RPMI7951 (cell line): Measurements from ENCODE around the gene ARHGAP6. TPM values are rescaled to one million over a fixed set of nuclear protein-coding genes. Genes with fewer than 3 reads are reported as not detected.
"Not testable (repeated sequence)": the region's sequence is repeated elsewhere in the genome, so short reads cannot be mapped to it uniquely, and the experiment has no call there.

Source experiments
- DNase-seq: peaks from one replicate; pipeline ENCODE4 v3.0.0-alpha.2; 2012; ENCODE audit warnings: low read depth
- total RNA-seq: library from RNA; depleted of rRNA; stranded (reverse); fragments of >200 nt; shearing (Covaris generic); gene quantifications from 2 replicates; pipeline ENCODE4 v1.2.3, GENCODE V29; 2014

ARHGAP6 gene
- total RNA-seq, 1 experiment from 2014 or later, result not detected

DNA sequence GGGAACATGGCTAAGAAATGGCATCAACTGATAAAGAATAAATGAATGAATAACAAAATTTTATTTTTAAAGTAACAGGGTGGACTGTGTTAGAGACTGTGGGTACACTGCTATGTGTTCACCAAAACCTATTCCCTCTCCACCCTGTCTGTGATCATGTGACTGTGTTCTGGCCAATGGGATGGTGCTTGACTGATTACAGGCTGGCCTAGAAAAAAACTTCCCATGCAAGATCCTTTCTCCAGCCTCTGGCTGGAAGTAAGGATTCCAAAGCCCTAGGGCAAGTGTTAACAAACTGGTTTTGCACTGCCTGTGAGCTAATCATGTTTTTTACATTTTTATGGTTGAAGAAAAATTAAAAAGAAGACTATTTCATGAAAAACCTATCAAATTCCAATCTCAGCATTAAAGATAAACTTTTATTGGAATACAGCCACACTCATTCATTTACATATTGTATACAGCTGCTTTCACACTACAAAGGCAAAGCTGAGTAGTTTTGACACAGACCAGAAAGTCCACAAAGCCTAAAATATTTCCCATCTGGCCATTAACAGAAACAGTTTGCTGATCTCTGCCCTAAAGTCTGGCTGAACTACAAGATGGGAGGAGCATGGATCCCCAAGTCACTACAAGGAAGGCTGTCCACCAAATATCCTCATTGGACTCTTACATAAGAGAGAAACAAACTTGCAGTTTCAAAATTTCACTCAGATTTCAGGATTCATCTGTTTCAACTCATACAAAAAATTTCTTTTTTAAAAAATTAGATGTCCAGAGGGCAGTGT lies 133.2 kb downstream of the ARHGAP6 start:
- peak; percentile 64 for DNase-seq

DNA sequence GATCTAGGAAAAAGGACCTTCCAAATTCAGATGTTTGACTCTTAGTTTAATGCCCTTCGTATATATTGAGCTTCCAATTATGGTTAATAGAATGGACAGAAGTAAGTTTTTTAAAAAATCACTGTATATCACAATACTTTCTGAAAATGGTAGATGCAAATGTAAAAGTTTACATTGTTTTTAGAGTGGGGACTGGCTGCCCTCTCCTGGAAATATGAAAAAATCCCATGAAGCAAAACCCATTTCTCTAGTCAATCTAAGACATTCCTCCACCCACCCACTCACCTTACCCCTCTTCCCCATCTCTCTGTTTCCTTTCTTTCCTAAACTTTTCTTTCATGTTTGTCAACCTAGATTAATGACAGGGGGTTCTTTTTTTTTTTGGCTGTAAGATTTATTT lies 134.5 kb downstream of the ARHGAP6 start:
- no peak for DNase-seq

DNA sequence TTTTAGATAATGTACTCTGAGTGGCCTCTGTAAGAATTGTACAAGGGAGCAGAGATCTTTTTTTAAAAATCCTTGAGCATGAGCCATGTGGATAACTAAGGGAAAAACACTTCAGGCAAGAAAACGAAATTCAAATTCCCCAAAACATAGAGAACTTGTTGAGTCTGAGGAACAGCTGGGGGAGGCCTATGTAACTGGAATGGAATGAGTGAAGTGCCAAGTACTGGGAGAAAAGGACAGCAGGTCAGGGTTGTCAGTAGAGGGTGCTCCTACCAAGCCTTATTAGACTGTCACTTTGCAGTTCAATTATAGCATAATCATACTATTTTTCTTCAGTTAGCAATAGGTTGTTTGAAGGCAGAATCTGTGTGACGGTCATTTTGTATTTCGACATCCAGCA lies 135.1 kb downstream of the ARHGAP6 start:
- no peak for DNase-seq

DNA sequence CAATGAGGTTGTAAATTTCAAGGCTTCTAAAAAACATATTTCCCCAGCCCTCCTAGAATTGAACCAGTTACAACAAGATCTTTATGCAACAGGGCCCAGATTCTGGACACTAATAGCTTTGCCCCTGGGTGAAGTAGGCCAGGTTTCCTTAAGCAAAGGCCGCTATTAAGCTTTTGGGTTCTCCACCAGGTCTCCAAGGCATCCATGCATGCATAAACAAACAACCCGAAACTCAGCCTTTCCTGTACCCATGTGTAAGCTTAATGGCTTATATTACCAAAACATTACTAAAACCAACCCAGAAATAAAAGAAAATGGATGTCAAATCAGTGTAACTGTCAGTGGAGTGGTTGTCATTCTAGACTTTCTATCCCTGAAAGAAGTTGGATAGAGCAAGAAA lies 137.1 kb downstream of the ARHGAP6 start:
- DNase-seq, result no peak

DNA sequence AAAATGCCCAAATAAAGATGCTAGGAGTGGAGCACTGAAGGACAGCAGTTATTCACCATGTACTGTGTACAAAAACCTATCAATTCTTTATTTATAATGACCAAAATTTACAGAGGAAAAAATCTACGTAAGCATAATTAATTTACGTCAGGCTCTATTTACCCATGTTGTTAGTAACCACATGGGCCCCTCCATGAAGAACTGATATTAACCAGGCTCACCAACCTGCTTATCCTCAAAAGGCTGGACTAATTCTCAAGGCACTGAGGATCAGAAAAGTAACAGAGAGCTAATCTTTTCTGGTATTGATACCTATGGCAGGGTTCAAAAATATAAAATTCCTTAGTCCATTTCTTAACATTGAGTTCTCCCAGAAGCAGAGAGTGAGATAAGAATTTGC lies 140.0 kb downstream of the ARHGAP6 start:
- DNase-seq, result no peak

DNA sequence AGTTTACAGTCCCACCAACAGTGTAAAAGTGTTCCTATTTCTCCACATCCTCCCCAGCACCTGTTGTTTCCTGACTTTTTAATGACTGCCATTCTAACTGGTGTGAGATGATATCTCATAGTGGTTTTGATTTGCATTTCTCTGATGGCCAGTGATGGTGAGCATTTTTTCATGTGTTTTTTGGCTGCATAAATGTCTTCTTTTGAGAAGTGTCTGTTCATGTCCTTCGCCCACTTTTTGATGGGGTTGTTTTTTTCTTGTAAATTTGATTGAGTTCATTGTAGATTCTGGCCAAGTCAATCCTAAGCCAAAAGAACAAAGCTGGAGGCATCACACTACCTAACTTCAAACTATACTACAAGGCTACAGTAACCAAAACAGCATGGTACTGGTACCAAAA lies 146.5 kb downstream of the ARHGAP6 start:
- not testable (repeated sequence) for DNase-seq

DNA sequence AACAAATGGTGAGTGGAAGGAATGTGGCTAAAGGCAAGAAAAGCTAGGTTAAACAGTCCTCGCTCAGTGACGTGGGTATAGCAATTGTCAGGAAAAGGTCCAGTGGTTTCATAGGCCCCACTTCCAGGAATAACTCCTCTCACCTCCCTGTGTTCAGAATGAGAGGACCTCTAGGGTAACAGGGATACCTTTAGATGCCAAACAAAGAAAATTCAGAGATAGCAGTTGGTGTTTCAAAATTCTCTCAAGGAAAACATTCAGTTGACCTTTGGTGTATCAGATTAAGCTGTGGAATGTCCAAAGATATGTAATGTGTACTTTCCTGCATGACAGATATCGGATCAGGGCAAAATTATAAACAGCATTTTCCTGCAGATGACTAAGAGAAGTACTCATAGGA lies 155.9 kb downstream of the ARHGAP6 start:
- no peak for DNase-seq

DNA sequence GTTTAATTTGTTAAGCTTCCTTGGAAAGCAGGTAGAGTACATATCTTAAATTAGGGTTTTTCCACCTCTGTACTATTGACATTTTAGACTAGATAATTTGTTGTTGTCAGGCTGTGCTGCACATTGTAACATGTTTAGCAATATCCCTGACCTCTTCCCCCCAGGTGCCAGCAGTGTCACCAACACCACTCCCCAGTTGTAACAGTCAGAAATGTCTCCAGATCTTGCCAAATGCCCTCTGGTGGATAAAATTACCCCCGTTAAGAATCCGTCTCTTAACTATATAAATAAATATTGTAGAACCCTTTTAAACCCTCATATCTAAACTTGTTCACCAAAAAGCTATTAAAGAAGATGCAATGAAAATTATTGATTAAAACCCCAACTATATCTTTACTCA lies 161.5 kb downstream of the ARHGAP6 start:
- DNase-seq, result no peak

DNA sequence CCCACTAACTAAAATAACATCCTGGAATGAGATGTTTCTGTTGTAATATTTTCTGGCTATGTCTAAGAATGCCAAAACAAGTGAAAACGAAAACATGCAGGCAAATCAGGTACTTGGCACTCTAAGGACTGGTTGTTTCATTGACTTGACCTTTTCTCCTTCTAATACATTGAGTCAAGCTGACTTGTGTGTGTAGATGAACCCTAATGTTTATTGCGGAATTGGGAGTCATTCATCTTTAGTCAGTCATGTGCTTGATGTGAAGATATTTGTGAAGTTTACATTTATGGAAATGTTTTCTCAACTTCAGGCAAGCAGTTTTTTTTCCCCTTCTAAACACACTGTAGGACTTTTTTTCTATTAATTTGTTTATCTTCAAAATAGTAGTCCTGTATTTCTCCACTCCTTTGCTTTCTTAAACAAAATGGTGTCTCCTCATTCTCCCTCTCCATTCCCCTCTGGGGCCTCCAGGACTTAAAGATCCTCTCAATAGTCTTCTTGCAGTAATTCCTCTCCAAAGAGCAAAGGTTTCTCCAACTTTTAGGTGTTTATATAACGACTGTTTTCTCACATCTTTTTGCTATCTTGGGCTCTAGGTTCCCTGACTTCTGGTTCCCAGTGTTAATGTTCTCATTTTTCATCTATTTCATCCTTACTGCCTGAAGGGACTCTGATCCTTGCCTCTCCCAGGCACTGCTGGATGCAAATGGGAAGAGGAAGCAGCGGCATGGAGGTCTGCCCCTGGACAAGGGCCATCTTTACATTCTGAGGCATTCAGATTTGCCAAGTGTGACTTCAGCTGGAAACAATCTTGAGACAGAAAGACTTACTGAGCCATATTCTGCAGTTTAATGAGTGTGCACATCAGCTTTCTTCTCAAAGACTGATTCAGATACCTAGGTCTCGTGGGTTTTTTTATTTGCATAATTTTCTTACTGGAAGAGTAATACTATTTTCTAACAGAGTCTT lies 166.4 kb downstream of the ARHGAP6 start:
- peak; percentile 11 for DNase-seq

DNA sequence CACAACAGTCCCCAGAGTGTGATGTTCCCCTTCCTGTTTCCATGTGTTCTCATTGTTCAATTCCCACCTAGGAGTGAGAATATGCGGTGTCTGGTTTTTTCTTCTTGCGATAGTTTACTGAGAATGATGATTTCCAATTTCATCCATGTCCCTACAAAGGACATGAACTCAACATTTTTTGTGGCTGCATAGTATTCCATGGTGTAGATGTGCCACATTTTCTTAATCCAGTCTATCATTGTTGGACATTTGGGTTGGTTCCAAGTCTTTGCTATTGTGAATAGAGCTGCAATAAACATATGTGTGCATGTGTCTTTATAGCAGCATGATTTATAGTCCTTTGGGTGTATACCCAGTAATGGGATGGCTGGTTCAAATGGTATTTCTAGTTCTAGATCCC lies 174.3 kb downstream of the ARHGAP6 start:
- DNase-seq, result not testable (repeated sequence)

DNA sequence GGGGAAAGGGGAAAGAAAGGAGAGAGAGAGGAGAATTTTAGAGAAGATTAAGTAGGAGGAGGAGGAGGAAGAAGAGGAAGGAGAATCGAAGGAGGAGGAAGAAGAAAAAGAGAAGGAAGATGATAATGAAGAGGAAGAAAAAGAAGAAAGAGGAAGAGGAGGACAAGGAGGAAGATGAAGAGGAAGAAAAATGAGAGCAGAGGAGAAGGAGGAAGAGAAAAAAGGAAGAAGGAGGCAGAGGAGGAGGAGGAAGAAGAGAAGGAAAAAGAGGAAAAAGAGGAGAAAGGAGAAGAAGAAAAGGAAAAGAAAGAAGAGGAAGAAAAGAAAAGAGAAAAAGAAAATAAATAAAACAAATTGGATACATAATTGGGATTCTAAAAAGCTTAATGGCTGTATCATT lies 181.4 kb downstream of the ARHGAP6 start:
- DNase-seq, result no peak

DNA sequence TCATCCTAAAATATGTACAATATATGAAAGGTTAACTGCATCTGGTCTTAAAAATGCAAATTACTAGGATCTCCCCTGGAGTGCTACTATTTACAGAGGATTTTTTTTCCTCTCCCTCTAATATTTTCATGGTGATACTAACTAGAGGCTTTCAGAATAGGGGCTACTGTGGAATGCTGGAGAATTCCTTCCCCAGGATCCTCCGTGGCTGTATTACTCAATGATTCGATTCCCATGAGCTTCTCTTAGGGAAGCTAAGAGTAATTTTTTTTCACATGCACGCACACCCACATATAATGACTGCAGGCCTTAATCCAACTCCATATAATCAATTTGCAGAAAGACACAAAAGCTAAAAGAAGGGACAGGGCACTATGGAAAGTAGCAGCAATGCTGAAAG lies 184.7 kb downstream of the ARHGAP6 start:
- no peak for DNase-seq

DNA sequence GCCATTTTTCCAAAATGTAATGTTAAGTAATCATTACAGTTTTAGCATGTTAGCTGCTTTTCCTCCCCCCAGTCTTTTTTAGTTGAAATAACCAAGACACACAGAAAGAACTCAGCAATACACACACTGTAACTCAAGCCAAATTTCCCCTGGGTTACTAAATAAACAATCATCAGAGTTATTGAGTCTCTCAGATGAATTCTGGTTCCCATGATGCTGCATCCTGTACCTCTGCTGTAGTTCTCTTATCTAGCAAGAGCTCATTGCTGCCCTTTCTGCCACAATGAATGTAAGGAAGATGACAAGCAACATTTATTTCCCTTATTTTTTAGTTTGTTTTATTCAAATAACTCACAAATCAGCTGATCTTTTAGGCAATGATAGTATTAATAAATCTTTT lies 185.1 kb downstream of the ARHGAP6 start:
- DNase-seq, result no peak

DNA sequence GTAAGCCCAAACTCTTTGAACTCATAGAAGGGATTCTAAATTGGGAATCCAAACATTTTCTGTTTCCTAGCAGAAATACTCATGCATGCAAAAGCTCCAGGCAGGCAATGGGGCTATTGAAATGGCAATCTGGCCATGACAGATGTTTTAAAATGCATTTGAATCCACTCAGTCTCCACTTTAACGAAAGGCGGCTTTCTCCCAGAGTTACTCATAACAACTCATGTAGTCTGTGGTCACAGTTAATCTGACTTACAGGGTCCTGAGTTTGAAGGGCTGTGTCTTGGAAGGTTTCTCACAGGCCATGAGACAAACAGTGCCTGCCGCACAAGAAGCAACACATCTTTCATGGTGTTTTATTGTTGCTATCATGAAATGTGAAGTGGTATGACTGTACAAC lies 186.8 kb downstream of the ARHGAP6 start:
- DNase-seq, result no peak

DNA sequence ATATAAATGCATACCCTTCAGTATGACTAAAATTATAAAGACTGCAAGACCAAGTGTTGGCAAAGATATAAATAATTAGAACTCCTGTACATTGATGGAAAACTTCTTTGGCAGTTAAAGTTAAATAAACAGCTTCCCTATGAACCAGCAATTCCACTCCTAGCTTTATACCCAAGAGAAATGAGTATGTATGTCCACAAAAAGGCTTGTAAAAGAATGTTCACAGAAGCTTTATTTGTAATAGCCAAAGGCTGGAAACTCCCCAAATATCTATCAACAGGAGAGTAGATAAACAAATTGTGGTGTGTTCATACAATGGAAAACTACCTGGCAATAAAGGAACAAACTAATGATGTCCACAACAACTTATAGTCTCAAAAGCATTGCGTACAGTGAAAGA lies 187.7 kb downstream of the ARHGAP6 start:
- DNase-seq, result no peak

DNA sequence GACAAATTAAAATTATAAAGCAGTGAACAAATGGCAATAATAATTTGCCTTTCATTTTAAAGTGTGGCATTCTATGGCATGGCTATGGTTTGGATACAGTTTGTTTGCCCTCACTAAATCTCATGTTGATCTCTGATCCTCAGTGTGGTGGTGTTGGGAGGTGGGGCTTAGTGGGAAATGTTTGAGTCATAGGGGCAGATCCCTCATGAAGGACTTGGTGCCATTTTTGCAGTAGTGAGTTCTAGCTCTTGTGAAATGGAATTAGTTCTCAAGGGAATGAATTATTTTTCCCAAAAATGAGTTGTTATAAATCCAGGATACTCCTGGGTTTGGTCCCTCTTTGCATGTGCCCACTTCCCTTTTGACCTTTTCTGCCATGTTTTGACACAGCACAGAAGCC lies 191.1 kb downstream of the ARHGAP6 start:
- DNase-seq, result no peak

DNA sequence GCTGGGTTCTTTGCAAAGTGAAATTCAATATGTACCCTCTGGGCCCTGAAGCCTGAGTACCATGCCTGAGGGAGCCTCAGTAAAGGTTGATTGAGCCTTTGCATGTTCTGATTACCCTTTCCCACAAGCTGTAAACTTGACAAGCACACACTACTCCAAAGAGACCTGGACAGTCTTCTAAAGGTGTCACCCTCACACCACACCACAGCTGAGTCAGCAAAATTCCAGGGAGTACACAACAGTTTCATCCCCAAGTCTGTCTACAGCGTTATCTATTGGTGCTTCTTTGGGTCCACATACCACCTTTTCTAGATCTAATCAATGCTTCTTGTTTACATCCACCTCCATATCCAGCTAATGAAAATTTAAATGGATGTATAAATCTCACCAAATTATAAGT lies 191.7 kb downstream of the ARHGAP6 start:
- no peak for DNase-seq

DNA sequence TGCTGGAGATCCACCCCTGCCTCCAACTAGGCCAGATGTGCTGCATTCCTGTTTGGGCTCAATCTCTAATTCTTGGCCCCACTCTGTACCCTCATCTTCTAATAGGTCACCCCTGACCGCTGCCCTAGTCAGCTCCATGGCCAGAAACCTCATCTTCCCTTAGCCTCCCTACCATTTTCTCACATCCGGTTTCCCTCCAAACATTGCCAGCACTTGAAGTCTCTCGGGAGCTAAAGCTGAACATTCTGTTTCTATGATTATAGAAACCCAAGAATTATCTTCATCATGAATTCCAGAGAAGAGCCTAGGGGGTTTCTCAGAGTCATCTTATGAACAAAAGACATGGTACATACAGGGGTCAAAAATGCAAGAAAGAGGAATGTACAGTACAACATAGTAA lies 192.8 kb downstream of the ARHGAP6 start:
- no peak for DNase-seq

DNA sequence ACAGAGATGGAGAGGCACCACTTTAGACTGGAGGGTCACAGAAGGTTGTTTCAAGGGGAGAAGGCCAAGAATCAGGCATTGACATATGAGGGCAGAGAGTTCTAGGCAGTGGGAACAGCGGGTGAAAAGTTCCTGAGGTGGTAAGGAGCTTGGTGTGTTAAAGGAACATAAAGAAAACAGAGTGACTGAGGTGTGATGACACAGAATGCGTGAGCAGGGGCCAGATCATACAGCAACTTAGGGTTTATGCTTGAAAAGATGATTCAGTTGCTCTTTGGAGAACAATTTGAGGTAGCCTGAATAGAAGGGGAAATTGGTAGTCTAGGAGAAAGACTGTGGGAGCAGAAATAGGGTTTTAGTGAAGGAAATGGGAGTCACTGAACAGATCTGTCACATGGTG lies 193.3 kb downstream of the ARHGAP6 start:
- no peak for DNase-seq

DNA sequence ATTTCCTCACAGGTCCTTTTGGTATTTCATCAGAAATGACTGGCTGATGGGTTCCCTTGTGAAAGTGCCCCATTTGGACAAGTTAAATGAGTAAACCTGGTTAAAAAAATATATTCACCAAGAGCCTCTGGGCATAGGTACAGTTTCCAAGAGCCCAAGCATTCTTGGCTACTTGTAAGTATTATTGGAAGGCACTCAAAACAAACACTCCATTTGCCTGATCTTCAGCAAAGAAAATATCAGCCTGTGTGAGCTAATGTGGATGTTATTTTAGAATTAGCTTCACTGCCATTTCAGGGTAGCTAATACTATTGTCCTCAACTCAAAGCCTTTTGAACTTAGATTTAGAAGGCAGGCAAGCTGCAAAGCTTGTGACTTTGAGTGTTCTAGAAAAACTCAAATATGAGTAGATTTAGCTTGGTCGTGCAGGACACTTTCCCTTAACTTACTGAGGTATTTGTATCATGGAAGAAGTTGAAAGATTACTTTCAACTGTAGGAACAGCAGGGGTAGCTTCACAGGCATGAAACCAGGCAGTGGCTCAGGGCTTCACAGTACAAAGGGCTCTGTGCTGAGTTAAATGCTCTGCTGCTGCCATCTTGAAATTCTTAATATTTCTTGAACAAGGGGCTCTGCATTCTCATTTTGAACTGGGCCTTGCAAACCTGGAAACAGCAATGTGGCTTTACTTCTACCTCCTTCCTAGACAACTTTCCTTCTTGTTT lies 195.3 kb downstream of the ARHGAP6 start:
- peak; percentile 45 for DNase-seq

DNA sequence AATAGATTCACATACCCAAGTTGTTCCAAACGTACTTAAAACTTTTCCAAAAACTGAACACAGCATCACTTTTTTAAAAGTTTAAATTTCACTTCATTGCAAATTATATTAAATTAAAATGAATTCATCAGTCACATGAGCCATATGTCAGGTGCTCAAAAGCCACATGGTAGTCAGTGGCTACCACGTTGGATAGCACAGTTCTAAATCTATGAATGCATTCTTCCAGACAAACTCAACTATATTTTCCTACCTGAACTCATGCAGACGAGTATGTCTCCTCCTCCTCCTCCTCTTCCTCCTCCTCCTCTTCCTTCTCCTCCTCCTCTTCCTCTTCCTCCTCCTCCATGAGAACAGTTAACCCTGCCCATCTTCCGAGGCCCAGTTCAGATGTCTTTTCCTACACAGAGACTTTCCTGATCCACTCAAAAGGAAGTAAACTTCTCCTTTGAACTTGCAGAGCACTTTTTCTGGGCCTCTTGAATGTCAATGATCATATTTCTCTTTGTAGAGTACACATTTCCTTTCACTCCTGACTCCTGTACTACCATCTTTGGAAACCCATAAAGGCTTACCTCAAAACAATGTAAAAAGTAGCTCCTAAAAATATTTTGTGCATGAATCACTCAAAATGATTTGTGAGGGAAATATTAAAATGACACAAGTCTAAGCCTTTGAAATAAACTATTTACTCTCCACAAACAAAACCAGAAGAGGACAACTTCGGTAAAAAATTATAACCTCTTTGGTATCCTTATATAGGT lies 199.9 kb downstream of the ARHGAP6 start:
- DNase-seq, result no peak
